HepG2 (cell line): Measurements from ENCODE around the gene AIFM1. TPM values are rescaled to one million over a fixed set of nuclear protein-coding genes. Genes with fewer than 3 reads are reported as not detected.

Experiments used
- ATAC-seq: fragments of 200-7000 bp; cut with Tn5 transposase; 3 replicates; pipeline ENCODE4 v1.9.1; 2020; ENCODE audit warnings: mild to moderate bottlenecking, moderate library complexity
- BruUV-seq: library from RNA; stranded (reverse); fragments of 400-500 nt; replicated peaks from 2 replicates; lab custom pipeline; 2021; lab: Mats Ljungman, UMichigan
- CTCF ChIA-PET: fragments of 300-600 bp; formaldehyde crosslinking; extraction: SDS; loops from one replicate; lab custom pipeline; 2021; ENCODE audit warnings: low total read pairs, inconsistent platforms, low intra/inter-chr PET ratio; lab: Yijun Ruan, JAX
- POLR2A ChIA-PET: fragments of 350-600 bp; sonication (Branson Sonifier 250); formaldehyde crosslinking; loops from one replicate; lab custom pipeline; 2020; ENCODE audit warnings: antibody characterized with exemption, inconsistent platforms; lab: Yijun Ruan, JAX
- DNase-seq: peaks from one replicate; pipeline ENCODE4 v3.0.0-alpha.2; 2015; ENCODE audit warnings: low spot score
- FAIRE-seq: peaks from 3 replicates; lab custom pipeline; 2011; peaks lifted over from hg19 to GRCh38; lab: Jason Lieb, UNC
- H2AFZ ChIP-seq: one replicate; pipeline ENCODE4 v1.6.1; 2011; ENCODE audit warnings: low read length, inconsistent platforms
- H3K27ac ChIP-seq: fragments of 300-600 bp; 3 replicates; pipeline ENCODE4 v1.8.0; 2011; ENCODE audit warnings: mixed run types, mild to moderate bottlenecking, mixed read lengths, low read length, inconsistent platforms; ENCODE audit not compliant: insufficient read depth; ENCODE audit errors: extremely low read length
- H3K27me3 ChIP-seq, 2 experiments: fragments of 200-600 bp in 1 of 2; 2 replicates in 1 of 2; 3 replicates in 1 of 2; pipeline versions ENCODE4 v1.6.0 to v1.8.0; 2011; ENCODE audit warnings: low read length in 2 of 2, mild to moderate bottlenecking in 2 of 2, moderate library complexity in 2 of 2, inconsistent platforms in 1 of 2; ENCODE audit not compliant: insufficient read depth in 2 of 2, control insufficient read depth in 1 of 2
- H3K36me3 ChIP-seq, 2 experiments: fragments of 200-600 bp in 1 of 2; replicated peaks in 1 of 2; 2 replicates in 1 of 2; 3 replicates in 1 of 2; pipeline versions ENCODE4 v1.5.1 to v1.8.0; 2011; ENCODE audit warnings: low read length in 2 of 2, inconsistent platforms in 1 of 2; ENCODE audit not compliant: insufficient read depth in 2 of 2, control insufficient read depth in 1 of 2
- H3K4me1 ChIP-seq: 2 replicates; pipeline ENCODE4 v1.5.1; 2012; ENCODE audit warnings: low read length, inconsistent platforms; ENCODE audit not compliant: insufficient read depth
- H3K4me2 ChIP-seq: 2 replicates; pipeline ENCODE4 v1.6.0; 2011; ENCODE audit warnings: low read depth, low read length, inconsistent platforms
- H3K4me3 ChIP-seq, 3 experiments: fragments of 200-600 bp in 1 of 3; sonication (generic), shearing (Covaris generic) in 1 of 3; replicated peaks in 1 of 3; 2 replicates each; pipeline ENCODE4 v1.5.1; 2011 to 2016; ENCODE audit warnings: low read length in 3 of 3, inconsistent platforms in 2 of 3, low read depth in 2 of 3, mild to moderate bottlenecking in 2 of 3, control low read depth in 1 of 3, mixed read lengths in 1 of 3; ENCODE audit not compliant: insufficient read depth in 1 of 3
- H3K79me2 ChIP-seq: one replicate; pipeline ENCODE4 v1.6.1; 2011; ENCODE audit warnings: low read length, inconsistent platforms; ENCODE audit not compliant: insufficient read depth
- H3K9ac ChIP-seq: 2 replicates; pipeline ENCODE4 v1.6.0; 2011; ENCODE audit warnings: mild to moderate bottlenecking, low read depth, low read length, inconsistent platforms; ENCODE audit not compliant: insufficient read depth
- H3K9me3 ChIP-seq: 2 replicates; pipeline ENCODE4 v1.5.1; 2012; ENCODE audit warnings: mild to moderate bottlenecking, low read length
- H4K20me1 ChIP-seq: 2 replicates; pipeline ENCODE4 v1.6.0; 2011; ENCODE audit warnings: inconsistent platforms, mild to moderate bottlenecking, low read length, moderate library complexity; ENCODE audit not compliant: insufficient read depth
- AGO2 ChIP-seq: fragments of 200-400 bp; formaldehyde crosslinking; optimal IDR thresholded peaks from 2 replicates; pipeline ENCODE3; 2017; ENCODE audit warnings: mild to moderate bottlenecking, low read depth, low read length, moderate library complexity
- NCOA1 ChIP-seq: sonication (generic); formaldehyde crosslinking; IDR thresholded peaks from 2 replicates; pipeline ENCODE4 v1.9.0; 2021; ENCODE audit warnings: missing genetic modification reagents
- NFIC ChIP-seq: IDR thresholded peaks from 2 replicates; pipeline ENCODE4 v1.6.1; 2012; ENCODE audit warnings: mild to moderate bottlenecking, low read length, inconsistent platforms
- POLR2G ChIP-seq: fragments of 200-400 bp; formaldehyde crosslinking; IDR thresholded peaks from 2 replicates; pipeline ENCODE4 v1.6.1; 2018; ENCODE audit warnings: mild to moderate bottlenecking, low read depth, low read length, moderate library complexity
- THAP8 ChIP-seq: sonication (generic); formaldehyde crosslinking; IDR thresholded peaks from 2 replicates; pipeline ENCODE4 v1.5.1; 2020; ENCODE audit warnings: missing genetic modification reagents, mild to moderate bottlenecking, borderline replicate concordance
- ZNF446 ChIP-seq: sonication (generic); formaldehyde crosslinking; IDR thresholded peaks from 2 replicates; pipeline ENCODE4 v1.5.0; 2020; ENCODE audit warnings: mild to moderate bottlenecking, missing genetic modification reagents
- ZNF530 ChIP-seq: sonication (generic); formaldehyde crosslinking; IDR thresholded peaks from 2 replicates; pipeline ENCODE4 v1.5.0; 2020; ENCODE audit warnings: low read depth, mild to moderate bottlenecking, missing genetic modification reagents
- WGBS: methylation state at CpG from one replicate; pipeline ENCODE4 v1.1.6; 2017; ENCODE audit warnings: low lambda C conversion rate; 5-methylcytosine and 5-hydroxymethylcytosine counted together
- in situ Hi-C: cut with HindIII; loops from 2 replicates; pipeline ENCODE4 v1.10.0; 2017; ENCODE audit warnings: low pct_unique_long_range_greater_than_20kb; ENCODE audit not compliant: extremely low pct_ligation_motif_present
- intact Hi-C: fragments of 100-400 bp; cut with micrococcal nuclease; formaldehyde crosslinking; loops from one replicate; pipeline ENCODE4 v1.10.0; 2022; ENCODE audit not compliant: unreplicated experiment
- polyA plus RNA-seq, 8 experiments: library from polyadenylated mRNA; depleted of rRNA in 3 of 8; stranded (reverse) in 7 of 8; unstranded in 1 of 8; fragments of >200 nt; fragmentation: Illumina TruSeq in 4 of 8; extraction: Trizol in 4 of 8; gene quantifications; 2 replicates each; pipeline versions ENCODE4 v1.2.1 to v1.2.3, GENCODE V29; 2011 to 2016; ENCODE audit warnings: low read depth in 4 of 8, missing spikeins in 1 of 8, mixed read lengths in 1 of 8; ENCODE audit not compliant: insufficient read depth in 1 of 8
- total RNA-seq, 5 experiments: library from RNA; depleted of rRNA; stranded (reverse); fragments of >200 nt; fragmentation: Illumina TruSeq; extraction: Trizol; gene quantifications; 2 replicates each; pipeline ENCODE4 v1.2.3, GENCODE V29; 2016; ENCODE audit warnings: low read depth in 1 of 5

The AIFM1 gene
- total and polyA plus RNA-seq, 2 of the 13 experiments (the other 11 are each of a cell fraction or from before 2014, with no cell fraction given), result 42.8 to 46.9 TPM

GRCh38 chrX:130204647-130205046 is 39.0 kb upstream of the AIFM1 start:
- H3K9me3 ChIP-seq, result no peaks in the 10 kb centered on the region
- POLR2A ChIA-PET, result no interaction called here
- 84% methylated on average over 1 of the region's 1 CpG for WGBS

DNA sequence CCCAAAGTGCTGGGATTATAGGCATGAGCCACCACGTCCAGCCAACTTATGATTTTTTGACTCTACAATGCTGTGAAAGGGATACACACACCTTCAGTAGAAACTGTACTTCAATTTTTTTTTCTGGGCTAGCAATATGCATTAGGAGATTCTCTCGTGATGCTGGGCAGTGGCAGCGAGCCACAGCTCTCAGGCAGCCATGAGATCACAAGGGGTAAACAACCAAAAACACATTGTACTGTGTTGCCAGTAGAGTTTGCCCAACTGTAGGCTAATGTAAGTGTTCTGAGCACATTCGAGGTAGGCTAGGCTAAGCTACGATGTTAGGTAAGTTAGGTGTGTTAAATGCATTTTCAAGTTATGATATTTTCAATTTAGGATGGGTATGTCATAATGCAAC is 31.8 kb upstream of the AIFM1 start:
- no peaks in the 10 kb centered on the region for H3K27me3 ChIP-seq
- H3K4me2 ChIP-seq, result no peak overlapping the region
- BruUV-seq, result no TSS peak
- H3K9ac ChIP-seq, result no peak overlapping the region
- H3K4me1 ChIP-seq, result peaks cover 13% of the 10 kb centered on the region
- no peak overlapping the region for H2AFZ ChIP-seq
- no peaks in the 10 kb centered on the region for H4K20me1 ChIP-seq
- ATAC-seq (no peak), FAIRE-seq (no peak), DNase-seq (no peak)
- in situ Hi-C loops (no loop called here), intact Hi-C loops (no loop called here)
- CTCF ChIA-PET, result no interaction called here
- H3K36me3 ChIP-seq, result no peaks in the 10 kb centered on the region
- 79% methylated on average over 3 of the region's 5 CpGs for WGBS
- no peak overlapping the region for H3K4me3 ChIP-seq
- no peaks in the 10 kb centered on the region for H3K9me3 ChIP-seq
- POLR2A ChIA-PET, result no interaction called here
- TF ChIP-seq THAP8 (CRISPR knock-in tag), result no peak
- no peak for TF ChIP-seq POLR2G
- no peak for TF ChIP-seq AGO2
- TF ChIP-seq NCOA1 (CRISPR knock-in tag), result no peak
- H3K27ac ChIP-seq, result no peak overlapping the region
- no peaks in the 10 kb centered on the region for H3K79me2 ChIP-seq

More at GRCh38 chrX:130204647-130205046, 39.0 kb upstream of the AIFM1 start:
- intact Hi-C loops, result no loop called here
- FAIRE-seq (peak; percentile 23), DNase-seq (no peak), ATAC-seq (no peak)
- H3K36me3 ChIP-seq, result no peaks in the 10 kb centered on the region
- H3K9ac ChIP-seq, result no peak overlapping the region
- H3K4me3 ChIP-seq, result no peak overlapping the region
- no peak for TF ChIP-seq NFIC
- no peak for TF ChIP-seq ZNF530 (CRISPR knock-in tag)
- TF ChIP-seq ZNF446, result no peak
- H3K4me2 ChIP-seq, result no peak overlapping the region
- no peaks in the 10 kb centered on the region for H3K4me1 ChIP-seq
- in situ Hi-C loops, result no loop called here
- H3K27me3 ChIP-seq, result no peaks in the 10 kb centered on the region
- H4K20me1 ChIP-seq, result no peaks in the 10 kb centered on the region
- BruUV-seq, result no TSS peak
- no peak overlapping the region for H2AFZ ChIP-seq
- H3K27ac ChIP-seq, result no peak overlapping the region
- no peaks in the 10 kb centered on the region for H3K79me2 ChIP-seq
- CTCF ChIA-PET, result no interaction called here
